ENCODE data around the gene PIGL.

DNA sequence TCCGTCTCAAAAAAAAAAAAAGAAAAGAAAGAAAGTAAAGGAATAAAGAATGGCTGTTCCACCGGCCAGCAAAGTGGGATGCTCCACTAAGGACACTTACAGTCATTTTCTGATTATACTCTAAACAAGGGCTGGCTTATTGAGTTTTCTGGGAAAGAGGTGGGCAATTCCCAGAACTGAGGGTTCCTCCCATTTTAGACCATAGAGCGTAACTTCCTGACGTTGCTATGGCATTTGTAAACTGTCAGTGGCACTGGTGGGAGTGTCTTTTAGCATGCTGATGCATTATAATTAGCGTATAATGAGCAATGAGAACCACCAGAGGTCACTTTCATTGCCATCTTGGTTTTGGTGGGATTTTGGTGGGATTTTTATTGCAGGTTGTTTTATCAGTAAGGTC is 58.0 kb downstream of the PIGL start:
- TF ChIP-seq, protein P1, sequence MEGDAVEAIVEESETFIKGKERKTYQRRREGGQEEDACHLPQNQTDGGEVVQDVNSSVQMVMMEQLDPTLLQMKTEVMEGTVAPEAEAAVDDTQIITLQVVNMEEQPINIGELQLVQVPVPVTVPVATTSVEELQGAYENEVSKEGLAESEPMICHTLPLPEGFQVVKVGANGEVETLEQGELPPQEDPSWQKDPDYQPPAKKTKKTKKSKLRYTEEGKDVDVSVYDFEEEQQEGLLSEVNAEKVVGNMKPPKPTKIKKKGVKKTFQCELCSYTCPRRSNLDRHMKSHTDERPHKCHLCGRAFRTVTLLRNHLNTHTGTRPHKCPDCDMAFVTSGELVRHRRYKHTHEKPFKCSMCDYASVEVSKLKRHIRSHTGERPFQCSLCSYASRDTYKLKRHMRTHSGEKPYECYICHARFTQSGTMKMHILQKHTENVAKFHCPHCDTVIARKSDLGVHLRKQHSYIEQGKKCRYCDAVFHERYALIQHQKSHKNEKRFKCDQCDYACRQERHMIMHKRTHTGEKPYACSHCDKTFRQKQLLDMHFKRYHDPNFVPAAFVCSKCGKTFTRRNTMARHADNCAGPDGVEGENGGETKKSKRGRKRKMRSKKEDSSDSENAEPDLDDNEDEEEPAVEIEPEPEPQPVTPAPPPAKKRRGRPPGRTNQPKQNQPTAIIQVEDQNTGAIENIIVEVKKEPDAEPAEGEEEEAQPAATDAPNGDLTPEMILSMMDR (IDR thresholded peaks at IDR 0.05), result no peak
- no peak for TF ChIP-seq POLR2AphosphoS5 (IDR thresholded peaks at IDR 0.05)
